Hepatocyte (in vitro differentiated cells): ENCODE measurements around the gene ADAM17. TPM values are rescaled to one million over a fixed set of nuclear protein-coding genes. Genes with fewer than 3 reads are reported as not detected.

Source experiments
- DNase-seq: peaks from one replicate; pipeline ENCODE4 v3.0.0-alpha.2; 2016; ENCODE audit warnings: low spot score
- H2AFZ ChIP-seq: fragments of 200-600 bp; sonication (generic); 2 replicates; pipeline ENCODE4 v1.6.0; 2016; ENCODE audit warnings: antibody characterized with exemption, mild to moderate bottlenecking
- H3K27ac ChIP-seq: fragments of 200-600 bp; sonication (generic); 2 replicates; pipeline ENCODE4 v1.5.1; 2016; ENCODE audit warnings: mild to moderate bottlenecking
- H3K27me3 ChIP-seq: fragments of 200-600 bp; sonication (generic); 2 replicates; pipeline ENCODE4 v1.6.1; 2016
- H3K36me3 ChIP-seq: fragments of 200-600 bp; sonication (generic); replicated peaks from 2 replicates; pipeline ENCODE4 v1.5.1; 2016; ENCODE audit warnings: low read depth; ENCODE audit not compliant: insufficient read depth
- H3K4me1 ChIP-seq: fragments of 200-600 bp; sonication (generic); 2 replicates; pipeline ENCODE4 v1.5.1; 2016; ENCODE audit warnings: mild to moderate bottlenecking, moderate library complexity; ENCODE audit not compliant: insufficient read depth
- H3K4me2 ChIP-seq: fragments of 200-600 bp; sonication (generic); 2 replicates; pipeline ENCODE4 v1.6.0; 2016
- H3K4me3 ChIP-seq: fragments of 200-600 bp; sonication (generic); 2 replicates; pipeline ENCODE4 v1.5.1; 2016; ENCODE audit warnings: mild to moderate bottlenecking
- H3K79me2 ChIP-seq: fragments of 200-600 bp; sonication (generic); 2 replicates; pipeline ENCODE4 v1.6.0; 2017; ENCODE audit warnings: mild to moderate bottlenecking
- H3K9me2 ChIP-seq: fragments of 200-600 bp; sonication (generic); replicated peaks from 2 replicates; pipeline ENCODE4 v1.6.0; 2017; ENCODE audit warnings: mild to moderate bottlenecking; ENCODE audit not compliant: insufficient read depth
- H3K9me3 ChIP-seq: fragments of 200-600 bp; sonication (generic); 2 replicates; pipeline ENCODE4 v1.5.1; 2016; ENCODE audit warnings: low read depth, mild to moderate bottlenecking
- H4K20me1 ChIP-seq: fragments of 200-600 bp; sonication (generic); 2 replicates; pipeline ENCODE4 v1.6.0; 2016; ENCODE audit warnings: mild to moderate bottlenecking; ENCODE audit not compliant: insufficient read depth, poor library complexity, severe bottlenecking
- EZH2 ChIP-seq: fragments of 200-600 bp; sonication (generic); IDR thresholded peaks from 2 replicates; pipeline ENCODE4 v1.6.1; 2016; ENCODE audit warnings: antibody characterized with exemption, mild to moderate bottlenecking, borderline replicate concordance
- EZH2phosphoT487 ChIP-seq: fragments of 200-600 bp; sonication (generic); IDR thresholded peaks from one replicate; pipeline ENCODE4 v1.6.1; 2018; ENCODE audit warnings: antibody characterized with exemption, mild to moderate bottlenecking, low read depth, moderate library complexity; ENCODE audit not compliant: unreplicated experiment, severe bottlenecking
- WGBS: methylation state at CpG from one replicate; pipeline ENCODE4 v1.1.6; 2016; ENCODE audit warnings: low lambda C conversion rate; ENCODE audit errors: missing lambda C conversion rate; 5-methylcytosine and 5-hydroxymethylcytosine counted together
- polyA plus RNA-seq: library from polyadenylated mRNA; unstranded; fragments of >200 nt; fragmentation: Nextera tagmentation; extraction: Ambion mirVana; gene quantifications from 2 replicates; pipeline ENCODE4 v1.2.1, GENCODE V29; 2016
- total RNA-seq: library from RNA; depleted of rRNA; stranded (reverse); fragments of >200 nt; gene quantifications from 2 replicates; pipeline ENCODE4 v1.2.3, GENCODE V29; 2014
- TF ChIP-seq, protein P1 (sequence below): fragments of 200-600 bp; sonication (generic); IDR thresholded peaks from 2 replicates; pipeline ENCODE4 v1.5.1; 2016; ENCODE audit warnings: antibody characterized with exemption, mild to moderate bottlenecking; ENCODE audit not compliant: poor library complexity

ADAM17 gene
- total and polyA plus RNA-seq, 2 experiments from 2014 or later = 20.5 to 30.2 TPM

- H3K4me2 ChIP-seq = no peak overlapping the region
- no peaks in the 10 kb centered on the region for H3K36me3 ChIP-seq
- H3K27ac ChIP-seq = no peak overlapping the region
- no peak overlapping the region for H3K4me3 ChIP-seq
- H3K9me3 ChIP-seq = no peaks in the 10 kb centered on the region
- peaks cover under 1% of the 10 kb centered on the region for H3K4me1 ChIP-seq
- peaks cover 100% of the 10 kb centered on the region for H3K79me2 ChIP-seq
- no peaks in the 10 kb centered on the region for H3K27me3 ChIP-seq
- H3K9me2 ChIP-seq = no peaks in the 10 kb centered on the region
- TF ChIP-seq EZH2phosphoT487 = no peak
- TF ChIP-seq, protein P1, sequence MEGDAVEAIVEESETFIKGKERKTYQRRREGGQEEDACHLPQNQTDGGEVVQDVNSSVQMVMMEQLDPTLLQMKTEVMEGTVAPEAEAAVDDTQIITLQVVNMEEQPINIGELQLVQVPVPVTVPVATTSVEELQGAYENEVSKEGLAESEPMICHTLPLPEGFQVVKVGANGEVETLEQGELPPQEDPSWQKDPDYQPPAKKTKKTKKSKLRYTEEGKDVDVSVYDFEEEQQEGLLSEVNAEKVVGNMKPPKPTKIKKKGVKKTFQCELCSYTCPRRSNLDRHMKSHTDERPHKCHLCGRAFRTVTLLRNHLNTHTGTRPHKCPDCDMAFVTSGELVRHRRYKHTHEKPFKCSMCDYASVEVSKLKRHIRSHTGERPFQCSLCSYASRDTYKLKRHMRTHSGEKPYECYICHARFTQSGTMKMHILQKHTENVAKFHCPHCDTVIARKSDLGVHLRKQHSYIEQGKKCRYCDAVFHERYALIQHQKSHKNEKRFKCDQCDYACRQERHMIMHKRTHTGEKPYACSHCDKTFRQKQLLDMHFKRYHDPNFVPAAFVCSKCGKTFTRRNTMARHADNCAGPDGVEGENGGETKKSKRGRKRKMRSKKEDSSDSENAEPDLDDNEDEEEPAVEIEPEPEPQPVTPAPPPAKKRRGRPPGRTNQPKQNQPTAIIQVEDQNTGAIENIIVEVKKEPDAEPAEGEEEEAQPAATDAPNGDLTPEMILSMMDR = no peak
- TF ChIP-seq EZH2 = no peak
- WGBS = 64% methylated on average over 2 of the region's 2 CpGs
- H4K20me1 ChIP-seq = peaks cover 78% of the 10 kb centered on the region
- DNase-seq = no peak
- no peak overlapping the region for H2AFZ ChIP-seq
Measured at GRCh38 chr2:9548506-9548905, 7.1 kb downstream of the ADAM17 start.

GRCh38 chr2:9547262-9547991 lies 8.2 kb downstream of the ADAM17 start:
- DNase-seq = no peak
- Histone ChIP-seq H3K36me3 (no peaks in the 10 kb centered on the region), H3K4me2 (no peak overlapping the region), H3K27ac (no peak overlapping the region), H3K9me3 (no peaks in the 10 kb centered on the region), H3K4me3 (no peak overlapping the region), H4K20me1 (peaks cover 72% of the 10 kb centered on the region), H3K79me2 (peaks cover 100% of the 10 kb centered on the region), H2AFZ (no peak overlapping the region), H3K27me3 (no peaks in the 10 kb centered on the region), H3K4me1 (no peaks in the 10 kb centered on the region), H3K9me2 (no peaks in the 10 kb centered on the region)
- 93% methylated on average over 5 of the region's 5 CpGs for WGBS
- TF ChIP-seq, protein P1 = no peak
- no peak for TF ChIP-seq EZH2phosphoT487
- no peak for TF ChIP-seq EZH2

- DNase-seq = no peak
- Histone ChIP-seq H3K4me1 (no peaks in the 10 kb centered on the region), H3K27me3 (no peaks in the 10 kb centered on the region), H3K79me2 (peaks cover 99% of the 10 kb centered on the region), H3K4me3 (no peak overlapping the region), H3K9me3 (no peaks in the 10 kb centered on the region), H3K27ac (no peak overlapping the region), H4K20me1 (peaks cover 69% of the 10 kb centered on the region), H2AFZ (no peak overlapping the region), H3K4me2 (no peak overlapping the region), H3K36me3 (no peaks in the 10 kb centered on the region), H3K9me2 (no peaks in the 10 kb centered on the region)
- TF ChIP-seq EZH2phosphoT487 = no peak
- 94% methylated on average over 5 of the region's 5 CpGs for WGBS
Measured at GRCh38 chr2:9545502-9545901, 10.1 kb downstream of the ADAM17 start.

GRCh38 chr2:9543557-9543956 lies 12.1 kb downstream of the ADAM17 start:
- no peak for DNase-seq
- no peaks in the 10 kb centered on the region for H3K9me3 ChIP-seq
- no peak overlapping the region for H3K27ac ChIP-seq
- no peaks in the 10 kb centered on the region for H3K9me2 ChIP-seq
- H3K4me2 ChIP-seq = no peak overlapping the region
- peaks cover 92% of the 10 kb centered on the region for H3K79me2 ChIP-seq
- 40% methylated on average over 1 of the region's 1 CpG for WGBS
- no peaks in the 10 kb centered on the region for H3K36me3 ChIP-seq
- H3K27me3 ChIP-seq = no peaks in the 10 kb centered on the region
- no peaks in the 10 kb centered on the region for H3K4me1 ChIP-seq
- H2AFZ ChIP-seq = no peak overlapping the region
- TF ChIP-seq EZH2 (no peak), EZH2phosphoT487 (no peak)
- TF ChIP-seq, protein P1 = no peak
- peaks cover 56% of the 10 kb centered on the region for H4K20me1 ChIP-seq
- no peak overlapping the region for H3K4me3 ChIP-seq
